ENCODE data around the gene DGKB.

DGKB gene

DNA sequence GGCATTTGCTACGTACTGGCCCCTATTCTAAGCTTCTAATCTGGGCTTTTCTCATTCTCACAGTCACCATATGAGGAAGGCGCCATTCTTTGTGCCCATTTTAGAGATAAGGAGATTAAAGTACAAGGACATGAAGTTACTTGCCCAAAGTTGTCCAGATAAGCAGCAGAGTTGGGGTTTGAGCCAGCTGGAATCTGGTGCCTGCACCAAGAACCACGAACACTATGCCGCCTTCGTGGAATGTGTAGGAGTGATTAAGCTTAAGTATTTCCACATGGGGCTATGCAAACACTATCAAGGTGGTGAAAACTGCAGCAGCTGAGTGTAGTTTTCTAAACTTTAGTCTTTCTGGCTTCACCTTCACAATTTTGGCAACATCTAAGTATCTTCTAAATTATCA lies 570.4 kb downstream of the DGKB start:
- Histone ChIP-seq H3K4me1 (ENCODE audit: control insufficient read depth, insufficient read depth, low read length) (no peaks in the 10 kb centered on the region), H3K4me3 (ENCODE audit: low read length) (no peak overlapping the region), H3K36me3 (ENCODE audit: control insufficient read depth, insufficient read depth, low read length) (no peaks in the 10 kb centered on the region), H3K9me3 (ENCODE audit: control insufficient read depth, low read length) (no peaks in the 10 kb centered on the region), H3K9ac (ENCODE audit: low read length) (no peak overlapping the region), H3K27me3 (ENCODE audit: control insufficient read depth, insufficient read depth, low read length) (no peaks in the 10 kb centered on the region)

GRCh38 chr7:14324767-14325166 lies 577.8 kb downstream of the DGKB start:
- Histone ChIP-seq H3K4me1 (ENCODE audit: control insufficient read depth, insufficient read depth, low read length) (no peaks in the 10 kb centered on the region), H3K27me3 (ENCODE audit: control insufficient read depth, insufficient read depth, low read length) (no peaks in the 10 kb centered on the region), H3K36me3 (ENCODE audit: control insufficient read depth, insufficient read depth, low read length) (no peaks in the 10 kb centered on the region), H3K9me3 (ENCODE audit: control insufficient read depth, low read length) (no peaks in the 10 kb centered on the region), H3K9ac (ENCODE audit: low read length) (no peak overlapping the region), H3K4me3 (ENCODE audit: low read length) (no peak overlapping the region)

GRCh38 chr7:14322724-14323123 lies 579.8 kb downstream of the DGKB start:
- H3K4me1 ChIP-seq (ENCODE audit: control insufficient read depth, insufficient read depth, low read length) = no peaks in the 10 kb centered on the region
- no peaks in the 10 kb centered on the region for H3K9me3 ChIP-seq (ENCODE audit: control insufficient read depth, low read length)
- no peak overlapping the region for H3K9ac ChIP-seq (ENCODE audit: low read length)
- no peaks in the 10 kb centered on the region for H3K27me3 ChIP-seq (ENCODE audit: control insufficient read depth, insufficient read depth, low read length)
- no peaks in the 10 kb centered on the region for H3K36me3 ChIP-seq (ENCODE audit: control insufficient read depth, insufficient read depth, low read length)
- H3K4me3 ChIP-seq (ENCODE audit: low read length) = no peak overlapping the region

DNA sequence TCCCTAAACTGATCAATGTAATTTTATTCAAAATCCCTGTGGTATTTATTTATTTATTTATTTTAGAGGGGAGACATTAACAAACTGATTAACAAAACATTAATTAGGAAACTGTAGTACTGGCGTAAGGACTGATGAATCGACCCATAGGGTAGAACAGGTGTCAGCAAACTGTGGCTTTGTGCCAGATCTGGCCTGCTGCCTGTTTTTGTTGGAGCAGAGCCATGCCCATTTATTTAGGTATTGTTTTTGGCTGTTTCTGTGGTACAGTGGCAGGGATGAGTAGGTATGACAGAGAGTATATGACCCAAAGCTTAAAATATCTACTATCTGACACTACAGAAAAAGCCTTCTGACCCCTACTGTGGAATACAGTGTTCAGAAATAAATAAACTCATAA lies 580.6 kb downstream of the DGKB start:
- Histone ChIP-seq H3K27me3 (ENCODE audit: control insufficient read depth, insufficient read depth, low read length) (no peaks in the 10 kb centered on the region), H3K4me3 (ENCODE audit: low read length) (no peak overlapping the region), H3K9ac (ENCODE audit: low read length) (no peak overlapping the region), H3K36me3 (ENCODE audit: control insufficient read depth, insufficient read depth, low read length) (no peaks in the 10 kb centered on the region), H3K4me1 (ENCODE audit: control insufficient read depth, insufficient read depth, low read length) (no peaks in the 10 kb centered on the region), H3K9me3 (ENCODE audit: control insufficient read depth, low read length) (no peaks in the 10 kb centered on the region)

DNA sequence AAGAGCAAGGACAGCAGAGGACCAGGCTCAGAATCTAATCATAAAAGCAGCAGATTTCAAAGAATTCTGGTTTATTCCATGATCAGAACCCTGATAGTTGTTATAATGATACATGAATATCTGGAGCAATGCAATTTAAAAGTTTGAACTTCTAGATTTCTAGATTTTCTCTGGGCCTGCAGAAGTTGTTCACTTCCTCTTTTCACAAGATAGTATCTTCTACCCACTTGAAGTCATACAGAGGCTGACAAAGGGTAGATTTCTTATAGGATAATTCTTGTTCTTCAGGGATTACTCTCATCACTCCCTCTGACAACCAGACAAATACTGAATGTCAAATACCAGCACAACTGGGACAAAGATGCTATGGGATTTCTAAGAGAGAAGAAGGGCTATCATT lies 593.1 kb downstream of the DGKB start:
- Histone ChIP-seq H3K27me3 (ENCODE audit: control insufficient read depth, insufficient read depth, low read length) (no peaks in the 10 kb centered on the region), H3K4me1 (ENCODE audit: control insufficient read depth, insufficient read depth, low read length) (no peaks in the 10 kb centered on the region), H3K4me3 (ENCODE audit: low read length) (no peak overlapping the region), H3K36me3 (ENCODE audit: control insufficient read depth, insufficient read depth, low read length) (no peaks in the 10 kb centered on the region), H3K9me3 (ENCODE audit: control insufficient read depth, low read length) (no peaks in the 10 kb centered on the region), H3K9ac (ENCODE audit: low read length) (no peak overlapping the region)

DNA sequence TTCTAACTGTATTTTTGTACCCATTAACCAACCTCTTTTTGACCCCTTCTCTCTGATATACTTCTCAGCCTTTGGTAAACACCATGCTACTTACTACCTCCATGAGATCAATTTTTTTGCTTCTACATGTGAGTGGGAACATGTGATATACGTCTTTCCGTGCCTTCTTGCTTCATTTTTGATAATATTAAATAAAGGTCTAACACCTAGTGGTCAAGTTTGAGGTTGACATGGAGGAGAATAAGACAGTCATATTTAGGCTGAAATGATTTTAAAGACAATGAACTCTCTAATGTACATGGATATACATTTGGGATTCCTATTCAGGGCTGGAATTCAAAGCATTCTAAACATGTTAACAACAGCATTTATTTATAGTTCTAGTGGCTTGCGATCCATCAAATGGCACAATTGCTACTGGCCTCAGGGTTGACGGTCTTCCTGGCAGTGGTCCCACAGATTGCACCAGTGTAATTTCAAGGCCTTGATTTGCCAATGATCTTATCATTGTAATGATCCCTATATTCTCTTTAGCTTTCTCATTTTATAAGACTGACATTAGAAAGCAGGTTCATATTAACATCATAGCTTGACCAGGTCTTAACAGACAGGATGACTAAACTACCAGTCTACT lies 597.2 kb downstream of the DGKB start:
- Histone ChIP-seq H3K27me3 (ENCODE audit: control insufficient read depth, insufficient read depth, low read length) (no peaks in the 10 kb centered on the region), H3K36me3 (ENCODE audit: control insufficient read depth, insufficient read depth, low read length) (no peaks in the 10 kb centered on the region), H3K4me1 (ENCODE audit: control insufficient read depth, insufficient read depth, low read length) (no peaks in the 10 kb centered on the region), H3K9me3 (ENCODE audit: control insufficient read depth, low read length) (no peaks in the 10 kb centered on the region), H3K9ac (ENCODE audit: low read length) (no peak overlapping the region), H3K4me3 (ENCODE audit: low read length) (no peak overlapping the region)

DNA sequence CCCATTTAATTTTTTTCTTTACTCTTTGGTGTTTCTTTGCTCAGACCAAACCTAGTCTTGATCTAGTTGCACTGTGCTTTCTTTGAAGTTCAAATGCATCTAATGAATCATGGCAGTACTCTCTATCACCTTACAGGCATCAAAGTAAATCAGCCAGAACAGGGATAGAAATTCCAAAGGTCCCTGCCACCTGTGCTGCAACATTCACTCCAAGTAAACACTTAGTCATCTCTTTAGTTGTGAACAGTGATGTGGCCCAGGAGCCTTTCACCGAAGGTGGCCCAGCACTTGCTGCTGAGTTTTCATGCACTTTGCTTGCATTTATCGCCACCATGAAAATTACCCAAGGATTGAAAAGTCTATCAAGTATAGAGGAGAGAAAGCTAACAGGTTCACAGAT lies 599.0 kb downstream of the DGKB start:
- H3K4me1 ChIP-seq (ENCODE audit: control insufficient read depth, insufficient read depth, low read length) = no peaks in the 10 kb centered on the region
- H3K4me3 ChIP-seq (ENCODE audit: low read length) = no peak overlapping the region

DNA sequence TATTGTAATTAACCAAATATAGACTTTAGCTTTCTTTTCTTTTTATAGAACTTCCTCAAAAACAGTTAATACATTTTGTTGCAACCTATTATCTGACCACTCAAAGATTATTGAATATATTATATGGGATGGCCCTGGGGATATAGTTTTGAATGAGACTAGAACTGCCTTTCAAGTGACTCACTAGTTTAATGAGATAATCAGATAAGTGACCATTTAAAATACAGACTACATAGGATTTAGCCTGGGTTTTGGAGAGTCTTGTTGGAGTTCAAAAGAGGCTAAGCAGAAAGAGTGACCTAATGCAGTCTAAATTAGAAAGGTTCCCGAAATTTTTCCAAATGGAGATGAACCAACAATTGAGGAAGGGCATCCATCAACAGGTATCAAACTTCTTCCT lies 607.9 kb downstream of the DGKB start:
- Histone ChIP-seq H3K4me3 (ENCODE audit: low read length) (no peak overlapping the region), H3K4me1 (ENCODE audit: control insufficient read depth, insufficient read depth, low read length) (no peaks in the 10 kb centered on the region), H3K36me3 (ENCODE audit: control insufficient read depth, insufficient read depth, low read length) (no peaks in the 10 kb centered on the region), H3K9ac (ENCODE audit: low read length) (no peak overlapping the region), H3K27me3 (ENCODE audit: control insufficient read depth, insufficient read depth, low read length) (no peaks in the 10 kb centered on the region), H3K9me3 (ENCODE audit: control insufficient read depth, low read length) (no peaks in the 10 kb centered on the region)

More for the DNA sequence above, 599.0 kb downstream of the DGKB start:
- Histone ChIP-seq H3K9ac (ENCODE audit: low read length) (no peak overlapping the region), H3K36me3 (ENCODE audit: control insufficient read depth, insufficient read depth, low read length) (no peaks in the 10 kb centered on the region), H3K27me3 (ENCODE audit: control insufficient read depth, insufficient read depth, low read length) (no peaks in the 10 kb centered on the region), H3K9me3 (ENCODE audit: control insufficient read depth, low read length) (no peaks in the 10 kb centered on the region)

GRCh38 chr7:14293434-14293833 lies 609.1 kb downstream of the DGKB start:
- Histone ChIP-seq H3K9me3 (ENCODE audit: control insufficient read depth, low read length) (no peaks in the 10 kb centered on the region), H3K36me3 (ENCODE audit: control insufficient read depth, insufficient read depth, low read length) (no peaks in the 10 kb centered on the region), H3K4me3 (ENCODE audit: low read length) (no peak overlapping the region), H3K9ac (ENCODE audit: low read length) (no peak overlapping the region), H3K27me3 (ENCODE audit: control insufficient read depth, insufficient read depth, low read length) (no peaks in the 10 kb centered on the region), H3K4me1 (ENCODE audit: control insufficient read depth, insufficient read depth, low read length) (no peaks in the 10 kb centered on the region)

- no peaks in the 10 kb centered on the region for H3K4me1 ChIP-seq (ENCODE audit: control insufficient read depth, insufficient read depth, low read length)
- H3K9me3 ChIP-seq (ENCODE audit: control insufficient read depth, low read length) = no peaks in the 10 kb centered on the region
- no peaks in the 10 kb centered on the region for H3K27me3 ChIP-seq (ENCODE audit: control insufficient read depth, insufficient read depth, low read length)
- no peak overlapping the region for H3K9ac ChIP-seq (ENCODE audit: low read length)
- no peaks in the 10 kb centered on the region for H3K36me3 ChIP-seq (ENCODE audit: control insufficient read depth, insufficient read depth, low read length)
- no peak overlapping the region for H3K4me3 ChIP-seq (ENCODE audit: low read length)
These were observed 609.8 kb downstream of the DGKB start for GRCh38 chr7:14292737-14293136.

DNA sequence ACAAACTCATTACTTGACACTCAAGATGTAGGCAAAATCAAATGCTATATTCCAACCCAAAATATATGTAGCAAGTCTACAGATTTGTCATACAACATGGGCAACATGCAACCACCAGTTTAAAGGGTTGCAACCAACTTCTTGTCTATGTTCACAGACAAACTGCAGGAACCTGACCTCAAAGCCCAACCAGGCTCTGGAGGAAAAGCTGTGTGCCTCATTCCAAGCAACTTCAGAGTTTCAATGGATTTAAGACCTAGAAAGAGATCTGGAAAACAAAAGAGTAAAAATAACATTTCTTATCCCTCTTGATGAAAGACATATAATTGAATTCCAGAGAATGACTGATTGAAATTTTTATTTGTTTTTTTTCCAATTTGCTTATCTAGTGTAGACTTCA lies 612.6 kb downstream of the DGKB start:
- H3K4me1 ChIP-seq (ENCODE audit: control insufficient read depth, insufficient read depth, low read length) = no peaks in the 10 kb centered on the region
- H3K9ac ChIP-seq (ENCODE audit: low read length) = no peak overlapping the region
- H3K27me3 ChIP-seq (ENCODE audit: control insufficient read depth, insufficient read depth, low read length) = no peaks in the 10 kb centered on the region
- no peaks in the 10 kb centered on the region for H3K9me3 ChIP-seq (ENCODE audit: control insufficient read depth, low read length)
- no peak overlapping the region for H3K4me3 ChIP-seq (ENCODE audit: low read length)
- no peaks in the 10 kb centered on the region for H3K36me3 ChIP-seq (ENCODE audit: control insufficient read depth, insufficient read depth, low read length)

DNA sequence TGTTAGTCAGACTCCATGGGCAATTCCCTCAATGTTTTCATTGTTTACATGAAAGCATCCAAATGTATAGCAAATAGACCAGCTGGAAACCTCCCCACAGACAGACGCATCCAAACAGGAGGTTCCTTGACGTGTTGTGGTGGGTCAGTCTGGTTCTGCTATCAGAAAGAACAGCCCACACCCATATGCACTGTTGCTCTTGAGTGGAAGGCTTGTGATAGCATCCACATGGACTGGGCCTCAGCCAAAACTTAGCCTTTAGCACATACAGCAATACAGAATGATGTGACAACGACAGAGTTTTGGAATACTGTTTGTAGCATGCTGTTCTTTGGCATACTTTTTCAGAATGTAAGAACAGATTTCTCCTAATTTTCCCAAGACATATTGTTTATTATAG lies 613.9 kb downstream of the DGKB start:
- Histone ChIP-seq H3K4me3 (ENCODE audit: low read length) (no peak overlapping the region), H3K27me3 (ENCODE audit: control insufficient read depth, insufficient read depth, low read length) (no peaks in the 10 kb centered on the region), H3K4me1 (ENCODE audit: control insufficient read depth, insufficient read depth, low read length) (no peaks in the 10 kb centered on the region), H3K9me3 (ENCODE audit: control insufficient read depth, low read length) (no peaks in the 10 kb centered on the region), H3K36me3 (ENCODE audit: control insufficient read depth, insufficient read depth, low read length) (no peaks in the 10 kb centered on the region), H3K9ac (ENCODE audit: low read length) (no peak overlapping the region)

GRCh38 chr7:14287398-14287797 lies 615.2 kb downstream of the DGKB start:
- H3K9me3 ChIP-seq (ENCODE audit: control insufficient read depth, low read length) = no peaks in the 10 kb centered on the region
- H3K4me3 ChIP-seq (ENCODE audit: low read length) = no peak overlapping the region
- no peak overlapping the region for H3K9ac ChIP-seq (ENCODE audit: low read length)
- no peaks in the 10 kb centered on the region for H3K4me1 ChIP-seq (ENCODE audit: control insufficient read depth, insufficient read depth, low read length)
- H3K27me3 ChIP-seq (ENCODE audit: control insufficient read depth, insufficient read depth, low read length) = no peaks in the 10 kb centered on the region
- no peaks in the 10 kb centered on the region for H3K36me3 ChIP-seq (ENCODE audit: control insufficient read depth, insufficient read depth, low read length)
